K562 (cell line): ENCODE measurements around the gene PLRG1. TPM values are rescaled to one million over a fixed set of nuclear protein-coding genes. Genes with fewer than 3 reads are reported as not detected.

Experiments used
- ATAC-seq: fragments of 200-7000 bp; cut with Tn5 transposase; 3 replicates; pipeline ENCODE4 v1.9.1; 2020; ENCODE audit warnings: moderate library complexity
- BruUV-seq: library from RNA; stranded (reverse); fragments of 400-500 nt; replicated peaks from 2 replicates; lab custom pipeline; 2021; lab: Mats Ljungman, UMichigan
- CTCF ChIA-PET: fragments of 300-600 bp; formaldehyde crosslinking; extraction: SDS; loops from one replicate; lab custom pipeline; 2021; ENCODE audit warnings: low intra/inter-chr PET ratio; lab: Yijun Ruan, JAX
- POLR2A ChIA-PET: fragments of 300-600, 350-650 bp; sonication (Branson Sonifier 250); formaldehyde crosslinking; extraction: SDS; loops from one replicate; lab custom pipeline; 2021; ENCODE audit warnings: antibody characterized with exemption, inconsistent platforms; lab: Yijun Ruan, JAX
- DNase-seq, 4 experiments: peaks; one replicate each; pipeline versions ENCODE4 v3.0.0 to v3.0.0-alpha.2; 2011 to 2018; ENCODE audit warnings: low spot score in 3 of 4, mixed read lengths in 3 of 4; ENCODE audit errors: extremely low read depth in 1 of 4
- FAIRE-seq: peaks from 2 replicates; lab custom pipeline; 2011; peaks lifted over from hg19 to GRCh38; lab: Jason Lieb, UNC
- H2AFZ ChIP-seq: 2 replicates; pipeline ENCODE4 v1.6.0; 2011; ENCODE audit warnings: low read depth, low read length, control low read depth, inconsistent platforms
- H3K27ac ChIP-seq: fragments of 200-600 bp; 3 replicates; pipeline ENCODE4 v1.8.0; 2011; ENCODE audit warnings: low read depth, mild to moderate bottlenecking, control low read depth, inconsistent platforms, low read length, moderate library complexity, mixed read lengths; ENCODE audit errors: extremely low read depth
- H3K27me3 ChIP-seq, 2 experiments: fragments of 300-600 bp in 1 of 2; 2 replicates in 1 of 2; 3 replicates in 1 of 2; pipeline versions ENCODE4 v1.6.0 to v1.8.0; 2011; ENCODE audit warnings: inconsistent platforms in 2 of 2, low read length in 2 of 2, mild to moderate bottlenecking in 1 of 2, mixed read lengths in 1 of 2, moderate library complexity in 1 of 2; ENCODE audit not compliant: control insufficient read depth in 2 of 2, insufficient read depth in 2 of 2
- H3K36me3 ChIP-seq: fragments of 300-600 bp; 3 replicates; pipeline ENCODE4 v1.8.0; 2011; ENCODE audit warnings: mild to moderate bottlenecking, low read length, inconsistent platforms; ENCODE audit not compliant: control insufficient read depth, insufficient read depth
- H3K4me1 ChIP-seq, 2 experiments: fragments of 200-600 bp in 1 of 2; replicated peaks in 1 of 2; 2 replicates in 1 of 2; 3 replicates in 1 of 2; pipeline versions ENCODE4 v1.5.1 to v1.8.0; 2011; ENCODE audit warnings: inconsistent platforms in 2 of 2, low read length in 2 of 2, mild to moderate bottlenecking in 1 of 2, mixed read lengths in 1 of 2, moderate library complexity in 1 of 2; ENCODE audit not compliant: control insufficient read depth in 2 of 2, insufficient read depth in 2 of 2
- H3K4me2 ChIP-seq: 2 replicates; pipeline ENCODE4 v1.6.1; 2011; ENCODE audit warnings: low read length, control low read depth, inconsistent platforms, mixed read lengths; ENCODE audit not compliant: insufficient read depth
- H3K4me3 ChIP-seq: fragments of 200-600 bp; sonication (generic), shearing (Covaris generic); 2 replicates; pipeline ENCODE4 v1.5.1; 2016; ENCODE audit warnings: control low read depth, inconsistent platforms
- H3K79me2 ChIP-seq: fragments of 200-600 bp; 3 replicates; pipeline ENCODE4 v1.8.0; 2011; ENCODE audit warnings: low read length, inconsistent platforms; ENCODE audit not compliant: control insufficient read depth, insufficient read depth
- H3K9ac ChIP-seq, 2 experiments: 2 replicates each; pipeline versions ENCODE4 v1.6.0 to v1.6.1; 2011; ENCODE audit warnings: low read depth in 2 of 2, low read length in 2 of 2, control low read depth in 1 of 2, inconsistent platforms in 1 of 2, mild to moderate bottlenecking in 1 of 2, mixed read lengths in 1 of 2; ENCODE audit not compliant: insufficient read depth in 1 of 2
- H3K9me1 ChIP-seq: one replicate; pipeline ENCODE4 v1.6.0; 2011; ENCODE audit warnings: inconsistent platforms, mild to moderate bottlenecking, low read length, moderate library complexity; ENCODE audit not compliant: control insufficient read depth, insufficient read depth
- H3K9me3 ChIP-seq: replicated peaks from 2 replicates; pipeline ENCODE4 v1.5.1; 2011; ENCODE audit warnings: low read depth, low read length, inconsistent platforms; ENCODE audit not compliant: control insufficient read depth, insufficient read depth
- H4K20me1 ChIP-seq: replicated peaks from 2 replicates; pipeline ENCODE4 v1.6.1; 2011; ENCODE audit warnings: low read length, inconsistent platforms, mixed read lengths; ENCODE audit not compliant: control insufficient read depth, insufficient read depth
- ARHGAP35 ChIP-seq: fragments of 450-650 bp; IDR thresholded peaks from 2 replicates; pipeline ENCODE4 v1.6.1; 2018; ENCODE audit not compliant: partially characterized antibody
- HLTF ChIP-seq: fragments of 450-650 bp; IDR thresholded peaks from 2 replicates; pipeline ENCODE4 v1.6.1; 2016
- REST ChIP-seq, 2 experiments: fragments of 450-650 bp; formaldehyde crosslinking in 1 of 2; IDR thresholded peaks; 2 replicates each; pipeline versions ENCODE4 v1.4.0 to v1.6.1; 2014 to 2020; ENCODE audit warnings: mild to moderate bottlenecking in 2 of 2, borderline replicate concordance in 1 of 2, low read depth in 1 of 2
- WGBS: fragments of 100-300 bp; shearing (Covaris generic); methylation state at CpG from one replicate; pipeline ENCODE4 v1.1.6; 2016; ENCODE audit warnings: low coverage, mixed read lengths; ENCODE audit not compliant: insufficient coverage; ENCODE audit errors: missing lambda C conversion rate; 5-methylcytosine and 5-hydroxymethylcytosine counted together
- in situ Hi-C: fragments of 300-500 bp; cut with MboI; formaldehyde crosslinking; loops from 4 replicates; pipeline ENCODE4 v1.15.0; 2018; ENCODE audit warnings: inconsistent platforms, mixed read lengths
- intact Hi-C: fragments of 100-400 bp; cut with micrococcal nuclease; formaldehyde crosslinking; loops from 2 replicates; pipeline ENCODE4 v1.14.2; 2022
- polyA plus RNA-seq, 8 experiments: library from polyadenylated mRNA; depleted of rRNA in 4 of 8; stranded (reverse) in 5 of 8; unstranded in 3 of 8; fragments of >200 nt; fragmentation: Nextera tagmentation in 2 of 8; fragmentation: Illumina TruSeq in 1 of 8; extraction: Ambion mirVana in 2 of 8; extraction: Trizol in 1 of 8; gene quantifications; 2 replicates each; pipeline versions ENCODE4 v1.2.1 to v1.2.3, GENCODE V29; 2011 to 2014; ENCODE audit warnings: inconsistent platforms in 1 of 8, missing spikeins in 1 of 8
- total RNA-seq, 7 experiments: library from RNA; depleted of rRNA in 6 of 7; stranded (reverse); fragments of >200 nt in 6 of 7; fragmentation: Illumina TruSeq in 2 of 7; extraction: Trizol in 2 of 7; gene quantifications; 2 replicates each; pipeline versions ENCODE4 v1.2.1 to v1.2.3, GENCODE V29; 2011 to 2021; ENCODE audit warnings: low replicate concordance in 1 of 7

PLRG1 gene
- total and polyA plus RNA-seq, 9 of the 15 experiments (the other 6 are each of a cell fraction or from before 2014, with no cell fraction given): 48.0 to 248 (median 120) TPM

- BruUV-seq: no TSS peak
- in situ Hi-C loops: no loop called here
- peak; percentile 69 for ATAC-seq
These were observed 31.0 kb downstream of the PLRG1 start for GRCh38 chr4:154519214-154519613.

More at GRCh38 chr4:154519214-154519613, 31.0 kb downstream of the PLRG1 start:
- Histone ChIP-seq H3K4me3 (no peak overlapping the region), H3K4me1 (no peaks in the 10 kb centered on the region; a peak in 1 of 5 replicates), H3K27me3 (peaks cover 0 to 5% of the 10 kb centered on the region in 2 experiments; a peak in 2 of 5 replicates), H2AFZ (no peak overlapping the region), H3K36me3 (no peaks in the 10 kb centered on the region), H3K27ac (no peak overlapping the region), H3K9me3 (no peaks in the 10 kb centered on the region), H3K9me1 (no peaks in the 10 kb centered on the region), H3K9ac (no peak overlapping the region), H3K4me2 (peak overlapping the region; percentile 6; the same call in 1 of the 2 replicates), H3K79me2 (no peaks in the 10 kb centered on the region), H4K20me1 (no peaks in the 10 kb centered on the region)
- CTCF ChIA-PET: no interaction called here
- POLR2A ChIA-PET: interaction anchor here (0.8 kb wide), 1 partner anchor 102 kb away, joined by 3 read pairs; no protein-coding TSS in a partner anchor
- intact Hi-C loops: no loop called here
- WGBS: 9% methylated on average over 4 of the region's 4 CpGs
- DNase-seq (peak in 2 of 4 experiments; percentile 17 to 27), FAIRE-seq (no peak)
- 0 out of 2 replicates have a peak, but pooled peaks have one; percentile 17 for TF ChIP-seq REST (IDR thresholded peaks at IDR 0.05; ENCODE audit: borderline replicate concordance)
- no peak for TF ChIP-seq REST (CRISPR knock-in tag; IDR thresholded peaks at IDR 0.05; ENCODE audit: low read depth)
- no peak for TF ChIP-seq HLTF
- no peak for TF ChIP-seq ARHGAP35
